ENCODE measurements around the gene NAT14.

The NAT14 gene

DNA sequence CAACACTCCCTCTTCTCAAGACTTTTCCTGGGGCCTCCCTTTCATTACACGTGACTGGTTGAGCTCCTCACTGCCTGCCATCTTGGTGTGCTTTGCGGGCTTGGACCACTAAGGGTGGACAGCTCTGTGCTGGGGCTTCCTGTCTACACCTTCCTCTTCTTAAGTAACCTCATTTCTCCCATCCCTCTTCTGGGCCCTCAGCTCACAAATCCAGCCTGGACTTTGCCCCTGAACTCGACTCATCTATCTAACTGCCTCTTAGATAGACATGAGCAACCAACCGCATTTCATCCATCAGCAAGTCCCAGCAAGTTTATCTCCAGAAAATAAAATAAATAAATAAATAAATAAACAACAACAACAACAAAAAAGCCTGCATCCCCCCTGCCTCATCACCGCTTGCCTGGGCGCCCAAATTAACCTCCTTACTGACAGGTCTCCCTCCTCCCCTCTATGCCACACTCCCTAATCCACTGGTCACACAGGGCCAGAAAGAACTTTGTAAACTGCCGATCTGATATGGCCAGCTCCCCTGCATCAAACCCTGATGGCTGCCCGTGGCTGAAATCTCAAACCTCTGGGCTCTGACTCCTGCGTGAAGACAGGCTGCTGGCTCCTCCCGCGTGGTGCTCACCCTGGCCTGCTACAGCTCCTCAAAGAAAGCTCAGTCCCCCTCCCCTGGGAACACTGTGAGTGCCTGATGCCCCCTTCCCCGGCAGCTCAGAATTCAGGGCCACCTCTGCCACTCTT, 31.3 kb upstream of the NAT14 start:
- no peak for DNase-seq

DNA sequence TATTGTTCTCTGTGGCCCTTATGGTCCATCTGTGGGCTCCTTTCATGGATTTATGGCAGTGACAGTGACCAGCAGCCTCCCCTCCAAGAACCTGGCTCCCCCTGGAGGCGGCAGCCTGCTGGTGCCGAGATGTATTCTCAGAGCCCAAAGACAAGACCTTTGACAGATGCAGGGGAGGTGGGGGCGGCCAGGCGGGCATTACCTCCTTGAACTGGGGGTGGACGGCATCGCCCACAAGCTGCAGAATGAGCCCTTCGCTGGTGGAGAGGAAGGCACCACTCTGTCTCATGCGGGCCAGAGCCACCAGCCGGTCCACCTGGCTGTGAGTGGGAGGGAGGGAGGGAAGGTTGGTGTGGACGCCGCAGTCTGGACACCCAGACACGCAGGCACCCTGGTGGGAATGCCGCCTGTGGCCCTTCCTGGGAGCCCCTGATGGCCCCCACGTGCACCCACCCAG, 30.2 kb upstream of the NAT14 start:
- DNase-seq, result peak; percentile 66

DNA sequence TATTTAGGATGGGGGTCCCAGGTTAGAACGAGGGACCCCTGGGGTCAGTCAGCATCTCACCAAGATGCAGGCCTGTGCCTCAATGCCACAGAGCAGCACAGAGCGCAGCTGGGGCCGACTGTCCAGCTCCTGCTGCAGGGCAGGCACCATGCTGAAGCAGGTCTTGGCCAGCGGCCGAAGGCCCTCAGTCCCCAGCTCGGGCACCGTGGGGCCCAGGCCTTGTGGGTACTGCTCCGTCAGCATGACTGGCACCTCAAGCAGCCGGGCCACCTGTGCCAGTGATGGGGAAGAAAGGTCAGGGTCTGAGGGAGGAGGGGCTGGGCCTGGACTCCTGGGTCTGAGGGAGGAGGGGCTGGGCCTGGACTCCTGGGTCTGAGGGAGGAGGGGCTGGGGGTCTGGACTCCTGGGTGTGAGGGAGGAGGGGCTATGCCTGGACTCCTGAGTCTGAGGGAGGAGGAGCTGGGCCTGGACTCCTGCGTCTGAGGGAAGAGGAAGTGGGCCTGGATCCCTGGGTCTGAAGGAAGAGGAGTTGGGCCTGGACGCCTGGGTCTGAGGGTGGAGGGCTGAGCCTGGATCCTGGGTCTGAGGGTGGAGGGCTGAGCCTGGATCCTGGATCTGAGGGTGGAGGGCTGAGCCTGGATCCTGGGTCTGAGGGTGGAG, 29.3 kb upstream of the NAT14 start:
- DNase-seq, result no peak

DNA sequence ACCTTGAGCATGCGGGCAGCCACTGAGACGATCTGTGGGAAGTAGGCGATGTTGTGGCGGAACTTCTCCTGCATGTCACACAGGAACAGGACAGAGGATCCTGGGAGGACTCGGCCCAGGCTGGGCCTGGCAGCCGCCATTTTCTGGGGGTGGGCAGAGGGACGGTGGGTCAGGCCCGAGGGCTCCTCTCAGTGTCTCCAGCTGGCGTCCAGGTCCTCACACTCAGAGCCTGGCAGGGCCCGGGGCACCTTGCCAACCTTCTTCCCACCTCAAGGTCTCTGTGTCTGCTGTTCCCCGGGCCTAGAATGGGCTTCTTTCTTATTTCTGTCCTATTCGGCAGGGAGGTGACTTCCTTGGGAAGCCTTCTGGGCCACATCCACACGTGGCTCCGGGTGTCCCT, 28.6 kb upstream of the NAT14 start:
- no peak for DNase-seq

DNA sequence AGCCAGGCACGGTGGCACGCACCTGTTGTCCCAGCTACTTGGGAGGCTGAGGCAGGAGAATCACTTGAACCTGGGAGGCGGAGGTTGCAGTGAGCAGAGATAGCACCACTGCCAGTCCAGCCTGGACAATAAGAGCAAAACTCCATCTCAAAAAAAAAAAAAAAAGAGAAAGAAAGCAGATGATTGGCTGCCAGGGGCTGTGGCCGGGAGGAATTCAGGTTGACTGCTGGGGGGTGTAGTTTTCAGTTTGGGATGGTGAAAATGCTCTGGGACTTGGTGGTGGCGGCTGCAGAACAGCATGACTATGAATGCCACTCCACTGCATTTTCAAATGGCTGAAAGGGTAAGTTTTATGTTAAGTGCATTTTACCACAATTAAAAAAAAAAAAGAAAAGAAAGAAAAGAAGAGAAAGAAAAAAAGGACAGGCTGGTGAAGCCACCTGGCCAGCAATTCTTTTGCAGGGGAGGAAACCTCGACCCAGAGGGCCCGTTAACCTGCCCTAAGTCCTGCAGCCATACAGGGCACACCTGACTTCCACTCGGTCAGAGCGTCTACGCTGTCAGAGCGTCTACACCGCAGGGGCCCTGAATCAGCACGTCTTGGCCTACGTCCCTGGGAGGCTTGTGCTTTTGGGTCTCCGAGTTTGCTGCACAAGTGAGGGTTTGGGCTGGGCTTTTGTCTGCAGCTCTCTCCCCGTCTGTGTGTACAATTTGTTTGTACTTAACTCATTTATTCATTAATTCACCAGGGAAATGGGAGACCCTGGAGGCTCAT, 27.1 kb upstream of the NAT14 start:
- no peak for DNase-seq

DNA sequence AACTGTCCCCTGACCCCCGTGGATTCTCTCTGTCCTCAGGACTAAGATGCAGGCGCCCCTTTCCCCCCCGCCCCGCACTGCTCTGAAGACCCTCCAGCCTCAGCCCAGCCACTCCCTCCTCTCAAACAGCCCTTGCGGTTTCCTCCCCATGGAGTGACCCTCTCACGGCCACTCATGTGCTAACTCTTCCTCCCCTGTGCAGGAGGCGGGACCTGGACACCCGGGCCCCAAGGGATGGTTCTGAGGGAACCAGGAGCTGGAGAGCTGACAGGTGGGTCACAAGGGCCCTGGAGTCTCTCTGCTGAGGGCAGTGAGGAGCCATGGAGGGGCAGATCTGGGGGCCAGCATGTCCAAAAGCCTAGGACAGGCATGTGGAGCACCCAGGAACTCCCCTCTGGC, 25.4 kb upstream of the NAT14 start:
- no peak for DNase-seq

DNA sequence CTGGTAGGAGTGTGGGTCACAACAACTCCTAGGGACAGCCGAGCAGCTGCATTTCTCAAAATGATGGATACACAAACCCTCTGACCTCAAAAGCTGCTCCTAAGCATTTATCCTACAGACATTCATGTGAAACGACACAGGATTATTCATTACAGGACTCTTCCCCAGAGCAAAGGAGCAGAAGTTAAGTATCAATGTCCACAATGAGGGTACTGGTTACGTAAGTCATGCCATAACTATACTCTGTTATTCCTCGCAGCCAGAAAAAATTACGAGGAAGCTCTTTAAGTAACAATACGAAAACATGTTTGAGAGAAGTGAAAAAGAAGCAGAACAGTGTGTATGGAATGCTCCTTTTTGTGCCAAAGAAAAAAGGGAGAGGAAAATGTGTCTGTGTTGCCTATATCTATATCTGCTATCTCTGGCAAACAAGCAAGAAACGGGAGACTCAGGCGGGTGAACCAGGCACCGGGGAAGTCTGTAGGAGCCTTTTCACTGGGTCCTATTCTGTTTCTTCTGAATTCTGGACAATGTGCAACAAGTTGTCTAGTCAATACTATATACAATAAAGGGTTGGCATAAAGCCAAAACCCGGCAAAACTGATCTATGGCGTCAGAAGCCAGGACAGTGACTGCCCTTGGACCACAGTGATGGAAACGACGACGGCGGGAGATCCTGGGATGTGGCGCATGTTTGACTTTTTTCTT, 24.9 kb upstream of the NAT14 start:
- DNase-seq, result peak; percentile 88

DNA sequence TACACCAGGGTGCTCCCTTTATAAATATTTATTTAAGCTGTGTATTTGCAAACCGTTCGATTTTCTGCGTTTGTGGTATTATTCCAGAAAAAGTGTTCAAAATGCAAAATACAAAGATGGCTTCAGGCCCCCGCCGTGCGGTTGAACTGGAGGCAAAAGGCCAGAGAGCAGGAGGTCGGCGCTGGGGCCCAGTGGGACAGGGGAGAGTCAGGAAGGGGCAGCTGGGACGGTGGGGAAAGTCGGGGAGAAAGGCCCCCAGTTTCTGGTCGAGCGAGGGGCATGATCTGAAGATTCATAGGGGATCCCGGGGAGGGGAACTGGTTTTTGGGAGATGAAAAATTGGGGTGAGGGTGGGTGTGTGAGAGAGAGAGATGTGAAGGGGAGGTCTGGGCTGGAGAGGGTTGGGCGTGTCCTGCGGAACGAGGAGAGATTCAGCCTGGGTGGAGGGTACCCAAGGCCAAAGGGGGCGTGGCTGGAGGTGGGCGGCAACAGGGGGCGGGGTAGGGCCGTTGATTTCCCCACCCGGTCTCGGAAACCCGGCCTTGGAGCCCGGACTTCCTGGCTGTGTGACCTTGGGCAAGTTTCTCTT, 24.2 kb upstream of the NAT14 start:
- peak; percentile 78 for DNase-seq

DNA sequence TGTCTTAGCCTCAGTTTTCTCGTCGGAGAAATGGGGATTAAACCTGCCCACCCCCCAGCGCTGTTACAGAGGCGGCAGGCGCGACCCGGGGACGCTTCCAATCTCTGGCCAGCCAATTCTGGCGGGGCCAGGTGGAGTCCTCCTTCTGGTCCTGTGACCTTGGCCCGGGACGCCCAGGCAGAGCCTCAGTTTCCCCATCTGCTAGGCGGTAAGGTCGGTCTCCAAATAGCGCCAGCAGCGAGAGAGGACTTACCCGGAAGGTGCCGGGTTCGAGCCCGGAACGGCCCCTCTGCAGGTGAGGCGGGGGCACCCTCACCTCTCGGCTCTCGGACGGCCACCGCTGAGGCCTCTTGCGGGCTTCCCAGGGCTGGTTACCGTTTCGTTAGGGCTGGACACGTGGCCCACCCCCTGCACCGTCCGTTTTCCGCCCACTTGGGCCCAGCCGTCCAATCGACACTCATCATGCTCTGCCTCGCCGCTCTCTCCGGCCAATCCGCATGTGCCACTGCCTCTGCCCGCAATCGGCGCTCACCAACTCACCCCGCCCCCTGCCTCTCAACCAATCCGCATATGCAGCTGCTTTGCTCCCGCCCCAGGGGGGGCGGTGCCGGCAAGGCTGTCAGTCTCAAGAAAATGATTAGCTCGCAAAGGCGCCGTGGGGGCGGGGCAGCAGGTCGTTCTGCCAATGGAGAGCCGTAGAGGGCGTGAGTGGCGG, 23.6 kb upstream of the NAT14 start, which contains the start of gene ISOC2:
Gene ISOC2 (minus strand): TSS at position 384 of the 715 bp plus-strand sequence. CDS start 5,156 bp downstream, outside the sequence.
- peak; percentile 100 for DNase-seq

DNA sequence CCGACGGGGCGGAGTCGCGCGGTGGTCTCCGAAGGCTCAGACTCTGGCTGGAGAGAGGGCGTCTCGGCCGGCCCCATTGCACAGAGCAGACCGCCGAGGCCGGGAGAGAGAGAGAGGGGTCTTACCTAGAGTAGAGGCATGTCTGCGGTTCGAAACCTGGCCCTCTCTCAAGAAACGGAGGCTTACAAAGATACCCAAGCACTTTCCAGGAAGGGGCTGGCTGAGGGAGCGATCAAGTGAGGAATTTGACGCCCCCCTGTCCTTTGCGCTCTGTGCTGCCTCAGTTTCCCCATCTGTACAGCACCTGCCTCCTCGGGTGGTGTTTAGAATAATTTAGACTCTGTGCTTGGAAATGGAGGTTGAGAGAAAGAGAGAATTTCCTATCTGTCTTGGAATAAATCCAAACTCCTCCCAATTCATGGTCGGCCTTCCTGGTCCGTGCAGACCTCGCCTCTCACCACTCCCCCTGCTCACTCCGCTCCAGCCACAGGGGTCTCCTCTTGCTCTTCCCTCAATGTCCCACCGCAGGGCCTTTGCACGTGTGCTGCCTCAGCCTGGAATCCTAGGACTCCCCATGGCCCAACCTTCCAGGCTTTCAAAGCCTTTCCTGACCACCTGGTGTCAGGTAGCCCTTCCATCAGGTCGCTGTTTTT, 22.9 kb upstream of the NAT14 start:
- DNase-seq, result no peak

DNA sequence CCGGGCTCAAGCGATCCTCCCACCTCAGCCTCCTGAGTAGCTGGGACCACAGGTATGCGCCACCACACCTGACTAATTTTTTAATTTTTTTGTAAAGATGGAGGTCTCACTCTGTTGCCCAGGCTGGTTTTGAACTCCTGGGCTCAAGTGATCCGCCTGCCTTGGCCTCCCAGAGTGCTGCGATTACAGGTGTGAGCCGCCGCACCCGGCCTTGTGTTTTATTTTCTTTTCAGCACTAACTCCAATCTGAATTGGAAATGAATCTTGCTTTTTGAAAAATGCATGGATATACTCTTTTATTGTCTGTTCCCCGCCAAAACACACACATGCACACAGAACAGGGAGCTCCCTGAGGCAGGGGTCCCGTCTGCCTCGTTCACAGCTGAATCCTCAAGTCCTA, 22.3 kb upstream of the NAT14 start:
- DNase-seq, result no peak

DNA sequence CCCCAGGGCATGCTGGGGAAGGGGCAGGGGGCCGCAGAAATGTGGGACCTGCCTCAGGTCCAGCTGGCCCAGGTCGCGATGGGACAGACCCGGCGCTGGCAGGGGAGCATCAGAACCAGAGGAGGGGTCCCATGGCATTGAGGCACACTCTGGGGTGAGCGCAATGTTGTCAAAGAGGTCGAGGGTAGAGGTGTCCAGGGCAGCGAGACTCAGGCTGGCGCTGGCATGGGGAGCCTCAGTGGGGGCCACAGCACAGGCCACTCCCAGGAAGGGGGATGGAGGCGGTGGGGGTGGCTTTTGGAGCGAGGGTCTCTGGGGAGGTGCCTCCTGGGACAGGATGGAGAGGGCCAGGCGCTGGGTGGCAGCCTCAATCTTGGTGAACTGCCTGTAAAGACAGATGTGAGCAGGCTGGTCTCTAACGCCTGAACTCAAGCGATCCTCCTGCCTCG, 21.4 kb upstream of the NAT14 start:
- DNase-seq, result no peak

DNA sequence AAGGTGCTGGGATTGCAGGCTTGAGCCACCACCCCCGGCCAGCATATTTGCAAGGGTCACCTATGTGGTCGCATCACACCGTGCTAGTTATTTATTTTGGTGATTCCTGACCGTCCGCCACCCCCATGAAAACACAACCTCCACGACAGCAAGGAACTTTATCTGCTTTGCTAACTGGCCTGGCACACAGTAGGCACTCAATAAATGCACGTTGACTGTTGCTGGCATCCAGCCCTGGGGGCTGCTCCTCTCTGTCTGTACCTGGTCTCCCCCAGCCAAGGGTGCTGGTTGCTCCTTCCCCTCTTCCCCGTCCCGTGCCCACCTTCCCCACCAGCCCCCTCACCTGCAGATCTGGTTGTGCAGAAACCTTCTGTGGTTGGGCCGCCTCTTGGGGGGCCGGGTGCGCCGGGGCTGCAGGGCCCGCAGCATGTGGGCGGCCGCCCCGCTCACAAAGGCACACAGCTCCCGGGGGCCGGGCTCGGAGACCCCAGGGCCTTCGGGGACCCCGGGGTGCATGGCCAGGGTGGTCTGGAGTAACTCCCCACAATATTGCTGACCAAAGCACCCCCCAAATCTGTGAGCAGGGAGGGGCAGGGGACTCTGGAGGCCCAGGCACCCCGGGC, 20.8 kb upstream of the NAT14 start:
- DNase-seq, result no peak

DNA sequence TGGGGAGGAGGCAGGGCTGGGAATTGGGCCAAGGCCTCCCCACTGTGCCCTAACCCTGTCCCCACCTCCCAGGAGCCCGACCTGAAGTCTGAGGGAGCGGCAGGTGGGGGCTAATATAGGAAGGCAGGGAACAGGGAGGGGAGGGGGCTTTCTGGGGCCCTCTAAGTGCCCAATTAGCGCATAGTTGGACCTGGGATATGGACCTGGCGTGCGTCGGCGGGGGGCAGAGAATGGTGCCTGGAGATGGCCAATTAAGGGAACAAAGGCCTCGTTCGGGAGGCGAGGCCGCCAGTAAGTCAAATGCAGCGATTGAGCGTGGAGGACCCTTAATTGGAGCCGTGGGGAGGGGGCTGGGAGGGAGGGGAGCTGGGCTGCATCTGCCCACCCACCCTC, 20.3 kb upstream of the NAT14 start, which contains the start of gene C19orf85:
Gene C19orf85 (minus strand): TSS at position 90 of the 393 bp plus-strand sequence. CDS start 197 bp downstream, outside the sequence.
- peak; percentile 89 for DNase-seq

DNA sequence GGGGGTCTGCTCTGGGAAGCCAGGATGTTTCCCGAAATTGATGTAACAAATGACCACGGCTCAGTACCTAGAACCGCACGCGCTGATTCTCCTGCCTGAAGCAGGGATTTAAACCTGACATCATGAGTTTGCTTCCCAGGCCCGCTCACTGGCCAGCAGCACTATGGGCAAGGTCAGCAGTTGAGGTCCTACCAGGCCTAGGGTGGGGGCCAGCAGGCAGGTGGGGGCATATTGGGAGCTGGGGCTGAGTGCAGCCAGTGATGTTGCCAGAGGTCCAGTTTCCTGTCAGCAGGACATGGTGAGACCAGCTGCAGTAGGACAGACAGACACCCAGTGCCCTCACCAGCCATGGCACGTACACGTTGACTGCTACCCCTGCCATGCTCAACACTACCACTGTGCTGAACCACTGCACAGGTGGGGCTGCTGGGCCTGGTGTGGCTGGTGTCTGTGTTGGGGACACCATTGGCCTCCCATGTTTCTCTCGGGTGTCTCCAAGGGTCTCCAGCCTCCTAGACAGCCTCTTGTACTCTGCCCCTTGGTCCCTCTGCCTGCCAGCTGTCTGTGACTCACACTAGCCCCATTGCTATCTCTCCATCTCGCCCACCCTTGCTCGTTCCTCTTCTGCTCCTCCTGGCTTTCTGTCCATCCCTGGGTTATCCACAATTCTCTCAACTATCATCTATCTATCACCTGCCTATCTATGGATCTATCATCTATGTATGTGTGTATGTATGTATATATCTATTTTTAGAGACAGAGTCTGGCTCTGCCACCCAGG, 19.3 kb upstream of the NAT14 start:
- DNase-seq, result no peak

DNA sequence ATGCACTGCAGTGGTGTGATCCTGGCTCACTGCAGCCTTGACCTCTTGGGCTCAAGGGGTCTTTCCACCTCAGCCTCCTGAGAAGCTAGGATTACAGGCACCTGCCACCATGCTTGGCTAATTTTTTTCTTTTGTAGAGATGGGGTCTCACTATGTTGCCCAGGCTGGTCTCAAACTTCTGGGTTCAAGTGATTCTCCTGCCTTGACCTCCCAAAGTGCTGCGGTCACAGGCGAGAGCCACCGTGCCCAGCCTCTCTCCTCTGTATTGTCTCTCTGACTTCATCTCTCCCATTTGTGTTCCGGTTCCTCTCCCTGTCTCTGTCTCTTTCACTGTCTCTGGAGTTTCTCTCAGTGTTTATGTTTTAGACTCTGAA, 18.8 kb upstream of the NAT14 start:
- no peak for DNase-seq

DNA sequence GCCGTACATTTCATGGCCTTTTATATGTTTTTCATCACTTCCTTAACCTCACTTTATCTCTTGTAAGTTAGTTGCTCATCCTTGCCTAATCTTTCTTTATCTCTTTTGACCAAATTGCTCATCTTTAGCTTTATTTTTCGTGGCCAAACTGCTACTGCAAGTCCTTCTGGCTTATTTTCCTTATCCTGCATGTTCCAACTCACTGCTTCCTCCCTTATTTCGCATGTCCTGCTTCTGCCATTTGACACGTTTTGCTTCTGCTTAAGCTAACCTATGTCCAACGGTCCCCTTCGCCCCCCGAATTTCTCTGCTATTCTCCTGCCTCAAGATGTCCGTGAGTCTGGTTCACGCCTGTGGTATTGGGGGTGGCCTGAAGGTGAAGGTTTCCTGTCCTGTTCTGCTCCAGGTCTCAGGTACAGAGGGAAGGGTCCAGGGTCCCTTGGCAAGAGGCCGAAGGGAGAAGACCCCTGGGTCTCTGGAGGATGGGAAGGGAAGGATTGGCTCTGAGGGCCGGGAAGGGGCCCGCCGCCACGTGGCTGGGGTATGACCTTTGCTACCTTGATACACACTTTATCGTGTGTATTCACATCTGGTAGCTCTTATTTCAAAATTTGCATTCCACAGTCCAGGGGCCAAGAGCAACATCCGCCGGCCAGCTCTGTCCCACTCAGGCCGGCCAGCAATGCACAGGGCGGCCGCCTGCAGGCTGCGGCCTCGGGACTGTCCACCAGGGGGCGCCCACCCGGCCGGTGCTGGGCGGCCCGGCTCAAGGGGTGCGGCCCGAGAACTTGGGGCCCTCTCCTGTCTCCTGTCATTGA, 17.5 kb upstream of the NAT14 start:
- no peak for DNase-seq

DNA sequence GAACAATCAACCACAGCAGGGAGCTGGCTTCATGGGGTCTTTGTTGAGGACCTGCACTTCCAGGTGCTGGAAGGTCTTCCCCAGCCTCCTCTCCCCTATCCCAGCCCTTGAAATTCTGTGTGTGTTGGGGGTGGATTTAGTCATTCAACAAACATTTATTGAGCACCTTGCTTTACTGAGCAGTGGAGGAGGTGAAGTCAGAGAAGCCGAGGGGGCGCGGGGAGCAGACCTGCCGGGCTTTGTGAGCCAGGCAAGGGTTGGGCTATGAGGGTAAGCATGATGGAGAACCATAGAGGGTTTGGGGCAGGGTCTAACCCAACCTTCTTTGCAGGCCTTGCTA, 17.0 kb upstream of the NAT14 start:
- no peak for DNase-seq

DNA sequence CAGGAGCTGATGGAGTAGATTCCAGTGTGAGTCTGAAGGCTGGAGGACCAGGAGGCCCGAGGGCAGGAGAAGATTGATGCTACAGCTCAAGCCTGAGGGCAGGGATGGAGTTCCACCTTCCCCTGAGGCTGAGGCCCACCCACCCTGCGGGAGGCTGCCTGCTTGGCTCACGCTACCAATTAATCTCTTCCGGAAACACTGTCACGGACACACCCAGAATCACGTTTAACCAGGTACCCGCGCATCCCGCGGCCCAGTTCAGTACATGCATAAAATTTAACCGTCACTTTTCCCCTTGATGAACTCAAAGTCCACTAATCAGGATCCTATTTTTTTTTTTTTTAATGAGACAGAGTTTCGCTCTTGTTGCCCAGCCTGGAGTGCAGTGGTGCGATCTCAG, 13.7 kb upstream of the NAT14 start:
- no peak for DNase-seq

All from NCI-H2227 treated with DMSO at 0.1 percent for 48 hours (cell line).